RWPE2 (cell line): ENCODE data around the gene PAPOLB.

ENCODE experiments used
- ATAC-seq: fragments of 200-7000 bp; cut with Tn5 transposase; 3 replicates; pipeline ENCODE4 v1.9.1; 2021; ENCODE audit warnings: low read depth
- DNase-seq: peaks from one replicate; pipeline ENCODE4 v3.0.0-alpha.2; 2020; ENCODE audit warnings: low spot score
- H3K27ac ChIP-seq: fragments of 450-650 bp; 2 replicates; pipeline ENCODE4 v1.5.1; 2017; ENCODE audit warnings: mild to moderate bottlenecking; ENCODE audit not compliant: poor library complexity, severe bottlenecking
- H3K27me3 ChIP-seq: fragments of 250-450 bp; sonication (Bioruptor Pico); 2 replicates; pipeline ENCODE4 v1.5.1; 2021; ENCODE audit warnings: mild to moderate bottlenecking, moderate library complexity; ENCODE audit not compliant: insufficient read depth, poor library complexity, severe bottlenecking
- H3K36me3 ChIP-seq: fragments of 250-450 bp; sonication (Bioruptor Pico); 2 replicates; pipeline ENCODE4 v1.5.1; 2020; ENCODE audit warnings: low read depth, mild to moderate bottlenecking, moderate library complexity
- H3K4me1 ChIP-seq: fragments of 250-450 bp; sonication (Bioruptor Pico); 2 replicates; pipeline ENCODE4 v1.5.1; 2021; ENCODE audit warnings: mild to moderate bottlenecking, moderate library complexity; ENCODE audit not compliant: insufficient read depth, poor library complexity, severe bottlenecking
- H3K4me3 ChIP-seq: fragments of 250-450 bp; sonication (Bioruptor Pico); 2 replicates; pipeline ENCODE4 v1.5.1; 2021; ENCODE audit warnings: mild to moderate bottlenecking, moderate library complexity; ENCODE audit not compliant: severe bottlenecking
- H3K9me3 ChIP-seq: fragments of 250-450 bp; sonication (Bioruptor Pico); 2 replicates; pipeline ENCODE4 v1.5.1; 2021; ENCODE audit warnings: mild to moderate bottlenecking, moderate library complexity; ENCODE audit not compliant: severe bottlenecking
- TF ChIP-seq, protein P1 (sequence below): fragments of 450-650 bp; IDR thresholded peaks from one replicate; pipeline ENCODE4 v1.5.1; 2017; ENCODE audit warnings: mild to moderate bottlenecking, moderate library complexity; ENCODE audit not compliant: poor library complexity, severe bottlenecking

The PAPOLB gene

DNA sequence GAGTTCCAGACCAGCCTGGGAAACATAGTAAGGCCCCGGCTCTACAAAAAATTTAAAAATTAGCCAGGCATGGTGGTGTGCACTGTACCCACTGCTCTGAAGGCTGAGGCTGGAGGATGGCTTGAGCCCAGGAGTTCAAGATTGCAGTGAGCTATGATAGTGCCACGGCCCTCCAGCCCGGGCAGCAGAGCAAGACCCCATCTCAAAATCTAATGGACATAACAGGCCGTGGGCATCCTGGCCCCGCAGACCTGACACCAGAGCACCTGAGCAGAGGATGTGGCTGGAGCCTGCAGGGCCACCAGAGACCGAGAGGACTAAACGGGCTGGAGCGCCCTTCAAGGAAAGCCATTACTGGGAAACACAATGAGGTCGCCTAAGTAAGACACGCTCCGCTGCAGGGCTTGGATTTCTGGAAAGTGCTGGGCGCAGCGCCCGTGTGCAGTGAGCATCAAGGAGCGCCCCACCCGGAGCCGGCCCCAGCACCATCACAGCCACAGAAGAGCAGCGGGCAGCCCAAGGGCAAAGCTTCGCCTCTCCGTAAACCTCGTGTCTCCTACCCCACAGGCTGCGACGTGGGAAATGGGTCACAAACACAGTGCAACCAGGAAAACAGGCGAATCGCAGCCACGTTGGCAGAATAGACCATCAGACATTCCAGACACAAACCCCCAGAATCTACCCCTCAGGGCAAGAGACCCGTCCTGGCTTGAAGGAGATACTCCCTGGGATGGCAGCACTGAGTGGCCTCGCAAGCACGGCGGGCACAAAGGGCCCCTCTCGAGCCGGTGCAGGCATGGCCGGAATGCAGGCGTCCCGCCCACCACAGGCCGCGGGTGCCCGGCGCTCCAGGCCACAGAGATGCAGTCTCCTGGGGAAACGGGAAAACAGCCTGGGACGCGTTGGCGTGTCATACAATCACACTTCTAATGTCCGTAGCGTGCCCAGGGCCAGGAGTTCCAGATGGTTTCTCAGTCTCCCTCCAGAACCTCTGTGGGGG is 16.8 kb upstream of the PAPOLB start:
- H3K27me3 ChIP-seq: peaks cover 28% of the 10 kb centered on the region
- peak; percentile 29 for DNase-seq
- ATAC-seq: no peak
- H3K27ac ChIP-seq: no peak overlapping the region
- no peaks in the 10 kb centered on the region for H3K36me3 ChIP-seq
- H3K9me3 ChIP-seq: no peaks in the 10 kb centered on the region
- H3K4me1 ChIP-seq: no peaks in the 10 kb centered on the region
- TF ChIP-seq, protein P1, sequence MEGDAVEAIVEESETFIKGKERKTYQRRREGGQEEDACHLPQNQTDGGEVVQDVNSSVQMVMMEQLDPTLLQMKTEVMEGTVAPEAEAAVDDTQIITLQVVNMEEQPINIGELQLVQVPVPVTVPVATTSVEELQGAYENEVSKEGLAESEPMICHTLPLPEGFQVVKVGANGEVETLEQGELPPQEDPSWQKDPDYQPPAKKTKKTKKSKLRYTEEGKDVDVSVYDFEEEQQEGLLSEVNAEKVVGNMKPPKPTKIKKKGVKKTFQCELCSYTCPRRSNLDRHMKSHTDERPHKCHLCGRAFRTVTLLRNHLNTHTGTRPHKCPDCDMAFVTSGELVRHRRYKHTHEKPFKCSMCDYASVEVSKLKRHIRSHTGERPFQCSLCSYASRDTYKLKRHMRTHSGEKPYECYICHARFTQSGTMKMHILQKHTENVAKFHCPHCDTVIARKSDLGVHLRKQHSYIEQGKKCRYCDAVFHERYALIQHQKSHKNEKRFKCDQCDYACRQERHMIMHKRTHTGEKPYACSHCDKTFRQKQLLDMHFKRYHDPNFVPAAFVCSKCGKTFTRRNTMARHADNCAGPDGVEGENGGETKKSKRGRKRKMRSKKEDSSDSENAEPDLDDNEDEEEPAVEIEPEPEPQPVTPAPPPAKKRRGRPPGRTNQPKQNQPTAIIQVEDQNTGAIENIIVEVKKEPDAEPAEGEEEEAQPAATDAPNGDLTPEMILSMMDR: no peak
- no peak overlapping the region for H3K4me3 ChIP-seq

DNA sequence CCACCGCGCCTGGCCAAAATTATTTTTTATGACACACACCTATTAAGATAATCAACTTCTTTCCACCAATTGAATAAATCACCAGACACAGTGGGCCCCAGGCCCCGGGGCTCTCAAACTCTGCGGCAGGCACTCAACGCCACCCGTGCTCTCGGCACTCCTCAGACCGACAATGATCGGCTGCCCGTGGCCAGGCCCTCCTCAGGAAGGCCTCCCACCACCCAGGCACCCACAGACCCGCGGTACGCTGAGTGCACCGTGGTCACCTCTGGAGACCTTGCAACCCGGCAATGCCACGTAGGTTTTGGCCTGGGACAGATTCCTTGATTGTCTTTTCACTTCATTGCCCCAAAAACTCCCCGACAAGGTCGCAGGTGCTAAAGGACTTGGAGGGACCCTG is 14.8 kb upstream of the PAPOLB start:
- no peak overlapping the region for H3K27ac ChIP-seq
- no peaks in the 10 kb centered on the region for H3K9me3 ChIP-seq
- TF ChIP-seq, protein P1: no peak
- H3K4me1 ChIP-seq: no peaks in the 10 kb centered on the region
- DNase-seq (peak; percentile 50), ATAC-seq (no peak)
- H3K27me3 ChIP-seq: peaks cover 11% of the 10 kb centered on the region
- no peaks in the 10 kb centered on the region for H3K36me3 ChIP-seq
- no peak overlapping the region for H3K4me3 ChIP-seq

DNA sequence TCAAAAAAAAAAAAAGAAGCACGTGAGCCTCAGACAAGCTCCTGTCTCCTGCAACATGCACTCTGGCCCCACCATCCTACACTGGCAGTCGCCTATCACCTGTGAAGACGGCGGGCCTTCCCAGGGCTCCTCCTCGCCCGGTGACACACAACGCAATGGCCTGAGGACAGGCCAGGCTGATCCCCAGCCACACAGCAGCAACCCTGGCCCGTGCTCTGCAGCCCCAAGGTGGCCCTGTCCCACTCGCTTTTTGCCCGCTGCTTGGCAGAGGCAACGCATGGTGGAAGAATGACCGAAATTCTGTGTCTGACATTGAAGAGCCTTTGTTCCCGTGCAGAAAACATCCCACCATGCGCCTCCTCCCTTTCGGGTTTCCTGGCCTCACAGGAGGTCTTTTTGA is 13.6 kb upstream of the PAPOLB start:
- peak; percentile 41 for DNase-seq
- no peak overlapping the region for H3K4me3 ChIP-seq
- TF ChIP-seq, protein P1: no peak
- H3K4me1 ChIP-seq: no peaks in the 10 kb centered on the region
- no peak overlapping the region for H3K27ac ChIP-seq
- H3K9me3 ChIP-seq: no peaks in the 10 kb centered on the region
- peaks cover 11% of the 10 kb centered on the region for H3K27me3 ChIP-seq
- no peaks in the 10 kb centered on the region for H3K36me3 ChIP-seq
- ATAC-seq: no peak

DNA sequence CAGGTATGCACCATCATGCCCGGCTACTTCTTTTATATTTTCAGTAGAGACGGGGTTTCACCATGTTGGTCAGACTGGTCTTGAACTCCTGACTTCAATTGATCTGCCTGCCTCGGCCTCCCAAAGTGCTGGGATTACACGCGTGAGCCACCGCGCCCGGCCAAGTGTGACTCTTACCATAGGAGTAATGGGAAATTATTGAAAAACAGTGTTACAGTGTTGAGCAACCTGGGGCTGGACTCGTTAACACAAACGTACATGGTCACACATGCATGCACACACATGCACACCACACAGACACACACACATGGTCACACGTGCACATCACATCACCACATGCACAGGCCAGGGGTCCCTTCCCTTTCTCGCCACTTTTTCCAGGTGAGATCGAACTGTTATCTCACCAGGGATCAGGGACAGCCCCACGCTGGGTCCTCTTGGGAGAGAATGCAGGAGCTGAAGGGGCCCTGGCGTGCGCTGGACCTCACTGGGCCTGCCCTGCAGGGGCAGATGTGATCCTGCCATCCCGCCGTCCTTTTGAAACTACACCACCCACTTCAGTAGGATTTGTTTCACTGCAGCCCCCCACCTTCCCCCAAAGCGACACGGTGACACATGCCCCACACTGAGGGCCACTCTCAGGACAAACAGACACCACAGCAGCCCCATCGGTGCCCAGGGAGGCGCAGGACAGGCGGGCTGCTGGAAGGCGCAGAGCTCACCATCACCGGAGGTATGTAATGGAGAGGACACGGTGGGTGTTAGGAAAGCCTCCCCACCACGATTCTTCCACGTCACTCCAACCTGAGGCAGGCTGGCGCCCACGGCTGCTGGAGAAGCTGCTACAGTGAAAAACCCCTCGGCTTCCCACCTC is 11.5 kb upstream of the PAPOLB start:
- H3K36me3 ChIP-seq: no peaks in the 10 kb centered on the region
- DNase-seq (peak; percentile 46), ATAC-seq (no peak)
- H3K4me3 ChIP-seq: no peak overlapping the region
- H3K27ac ChIP-seq: no peak overlapping the region
- H3K9me3 ChIP-seq: no peaks in the 10 kb centered on the region
- TF ChIP-seq, protein P1: no peak
- H3K4me1 ChIP-seq: no peaks in the 10 kb centered on the region
- peaks cover under 1% of the 10 kb centered on the region for H3K27me3 ChIP-seq
